Right lobe of liver (tissue), 6 donors: ENCODE data around the gene PIGT. TPM values are rescaled to one million over a fixed set of nuclear protein-coding genes. Genes with fewer than 3 reads are reported as not detected.

Source experiments
- ATAC-seq, 4 donors: fragments of 200-7000 bp; cut with Tn5 transposase; one replicate each; pipeline ENCODE4 v1.9.1; 2020; ENCODE audit warnings: mild to moderate bottlenecking in 4 of 4, moderate library complexity in 4 of 4
- DNase-seq, 3 donors: peaks; one replicate each; pipeline ENCODE4 v3.0.0-alpha.2; 2020
- H3K27ac ChIP-seq, 3 donors: fragments of 200-600 bp; one replicate each; pipeline ENCODE4 v1.8.0; 2022
- H3K27me3 ChIP-seq, 2 donors: fragments of 200-600 bp; one replicate each; pipeline ENCODE4 v1.8.0; 2022
- H3K36me3 ChIP-seq, 4 donors: fragments of 200-600 bp; sonication (generic) in 1 of 4; one replicate each; pipeline versions ENCODE4 v1.5.1 to v1.8.0; 2017 to 2022; ENCODE audit warnings: control low read depth in 1 of 4
- H3K4me1 ChIP-seq, 4 donors: fragments of 200-600 bp; sonication (generic) in 1 of 4; one replicate each; pipeline versions ENCODE4 v1.5.1 to v1.8.0; 2017 to 2022; ENCODE audit warnings: control low read depth in 1 of 4
- H3K4me3 ChIP-seq, 3 donors: fragments of 200-600 bp; one replicate each; pipeline ENCODE4 v1.8.0; 2022
- H3K9me3 ChIP-seq, 4 donors: fragments of 200-600 bp; sonication (generic) in 1 of 4; one replicate each; pipeline versions ENCODE4 v1.5.1 to v1.8.0; 2017 to 2022; ENCODE audit warnings: control low read depth in 1 of 4
- CTCF ChIP-seq, 4 donors: fragments of 200-600 bp in 3 of 4; fragments of 450-650 bp in 1 of 4; IDR thresholded peaks; one replicate each; pipeline versions ENCODE4 v1.5.1 to v1.8.0; 2016 to 2022; ENCODE audit warnings: antibody characterized with exemption in 4 of 4, mild to moderate bottlenecking in 2 of 4
- POLR2A ChIP-seq: fragments of 450-650 bp; IDR thresholded peaks from one replicate; pipeline ENCODE4 v1.6.1; 2017; ENCODE audit warnings: antibody characterized with exemption, mild to moderate bottlenecking
- WGBS: methylation state at CpG from one replicate; pipeline ENCODE4 v1.1.6; 2018; ENCODE audit warnings: low coverage, low lambda C conversion rate; ENCODE audit not compliant: insufficient coverage; ENCODE audit errors: missing lambda C conversion rate; 5-methylcytosine and 5-hydroxymethylcytosine counted together
- intact Hi-C, 2 donors: fragments of 100-400 bp; cut with DNase I; formaldehyde crosslinking; loops; one replicate each; pipeline versions ENCODE4 v1.11.2 to v1.14.1; 2022
- long read RNA-seq: library from polyadenylated mRNA; unstranded; transcript quantifications from one replicate; pipeline ENCODE4 v2.0.0, GENCODE V29; 2019
- total RNA-seq, 6 experiments: library from RNA; depleted of rRNA in 2 of 6; stranded (reverse); fragments of >200 nt in 2 of 6; fragmentation: NEBNext Ultra II Directional in 3 of 6; extraction: Animal tissue kit (Norgen Biotek cat#: 25700) in 3 of 6; gene quantifications; one replicate each; pipeline versions ENCODE4 v1.1.0 to v1.2.4, GENCODE V29; 2016 to 2023
- donor health status: DM: no; HTN: yes; CAD: no.
- donor health status: DM: no; HTN: no; CAD: no.
- donor health status: DM: no; HTN: no; CAD: no.
- donor health status: DM: no; HTN: yes; CAD: no.
- donor health status: DM: no; HTN: yes; CAD: no.

Gene PIGT
- total RNA-seq, result 10 to 100 TPM; 35.7 to 58.4 (median 40.5) TPM
- long read RNA-seq, partial matches to known transcripts, result 2 of 7 reads
- long read RNA-seq, other reads (novel, unspliced or antisense), result 1 of 7 reads

DNA sequence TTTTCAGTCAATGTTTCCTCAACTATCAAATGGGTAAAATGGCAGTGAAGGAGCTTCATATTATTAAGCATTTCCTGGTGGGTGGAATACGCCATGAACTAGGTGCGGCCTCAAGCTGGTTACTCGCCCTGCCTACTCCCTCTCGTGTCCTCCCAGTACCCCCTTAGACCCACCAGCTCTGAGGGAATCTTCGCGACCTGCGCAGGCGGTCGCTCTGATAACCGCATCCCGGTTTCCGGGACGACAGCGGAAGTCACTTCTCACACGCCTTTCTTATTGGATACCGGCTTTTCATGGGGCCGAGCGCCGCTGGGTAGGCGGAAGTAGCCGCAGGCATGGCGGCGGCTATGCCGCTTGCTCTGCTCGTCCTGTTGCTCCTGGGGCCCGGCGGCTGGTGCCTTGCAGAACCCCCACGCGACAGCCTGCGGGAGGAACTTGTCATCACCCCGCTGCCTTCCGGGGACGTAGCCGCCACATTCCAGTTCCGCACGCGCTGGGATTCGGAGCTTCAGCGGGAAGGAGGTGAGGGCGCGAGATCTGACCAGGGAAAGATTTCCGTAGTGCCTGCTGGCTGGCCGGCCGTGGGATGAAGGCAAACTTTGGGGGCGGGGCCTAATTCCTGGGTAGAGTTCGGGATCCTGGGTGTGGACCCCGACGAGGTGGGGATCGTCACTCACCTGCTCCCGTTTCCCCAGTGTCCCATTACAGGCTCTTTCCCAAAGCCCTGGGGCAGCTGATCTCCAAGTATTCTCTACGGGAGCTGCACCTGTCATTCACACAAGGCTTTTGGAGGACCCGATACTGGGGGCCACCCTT is at the start of gene PIGT:
TSS of gene PIGT (plus strand) at position 320 of the 816 bp plus-strand sequence. CDS start at position 336, 16 bp downstream.
- H3K27ac ChIP-seq, result peak within 1 kb of the TSS in 2 of 3 donors; percentile 21 to 57
- TF ChIP-seq CTCF (IDR thresholded peaks at IDR 0.05), result no peak
- TF ChIP-seq POLR2A, result peak; percentile 93
- peaks cover 0 to 15% (median 9%) of the 10 kb centered on the region in 4 donors for H3K36me3 ChIP-seq
- H3K4me1 ChIP-seq, result peaks cover 0 to 21% (median 6%) of the 10 kb centered on the region in 4 donors
- H3K4me3 ChIP-seq, result peak within 1 kb of the TSS; percentile 80 to 98 (median 83)
- no peaks in the 10 kb centered on the region for H3K27me3 ChIP-seq
- DNase-seq (peak; percentile 83 to 89 (median 87)), ATAC-seq (peak; percentile 91 to 95 (median 93))
- 2% methylated on average over 22 of the region's 52 CpGs for WGBS
- intact Hi-C loops, result no loop called here
- H3K9me3 ChIP-seq, result no peaks in the 10 kb centered on the region

GRCh38 chr20:45366192-45366591 is 49.7 kb upstream of the PIGT start:
- no peak for DNase-seq
- Histone ChIP-seq H3K9me3 (no peaks in the 10 kb centered on the region), H3K4me1 (peaks cover 0 to 22% (median 4%) of the 10 kb centered on the region in 4 donors), H3K27ac (no peak overlapping the region), H3K4me3 (no peak overlapping the region), H3K27me3 (no peaks in the 10 kb centered on the region), H3K36me3 (peaks cover 0 to 29% (median 10%) of the 10 kb centered on the region in 4 donors)
- intact Hi-C loops, result no loop called here
- TF ChIP-seq POLR2A (no peak), CTCF (IDR thresholded peaks at IDR 0.05) (no peak)
- 73% methylated on average over 1 of the region's 1 CpG for WGBS
- ATAC-seq, result no peak

- H3K4me3 ChIP-seq, result no peak overlapping the region
- intact Hi-C loops, result no loop called here
- DNase-seq (peak in 1 of 3 donors; percentile 10), ATAC-seq (no peak)
- TF ChIP-seq POLR2A (no peak), CTCF (IDR thresholded peaks at IDR 0.05) (no peak)
- WGBS, result 93% methylated on average over 8 of the region's 11 CpGs
- H3K27ac ChIP-seq, result no peak overlapping the region
- H3K27me3 ChIP-seq, result no peaks in the 10 kb centered on the region
- H3K9me3 ChIP-seq, result no peaks in the 10 kb centered on the region
- peaks cover 0 to 18% (median 4%) of the 10 kb centered on the region in 4 donors for H3K4me1 ChIP-seq
- peaks cover 0 to 29% (median 10%) of the 10 kb centered on the region in 4 donors for H3K36me3 ChIP-seq
Observed at GRCh38 chr20:45366631-45367030, 49.3 kb upstream of the PIGT start.

DNA sequence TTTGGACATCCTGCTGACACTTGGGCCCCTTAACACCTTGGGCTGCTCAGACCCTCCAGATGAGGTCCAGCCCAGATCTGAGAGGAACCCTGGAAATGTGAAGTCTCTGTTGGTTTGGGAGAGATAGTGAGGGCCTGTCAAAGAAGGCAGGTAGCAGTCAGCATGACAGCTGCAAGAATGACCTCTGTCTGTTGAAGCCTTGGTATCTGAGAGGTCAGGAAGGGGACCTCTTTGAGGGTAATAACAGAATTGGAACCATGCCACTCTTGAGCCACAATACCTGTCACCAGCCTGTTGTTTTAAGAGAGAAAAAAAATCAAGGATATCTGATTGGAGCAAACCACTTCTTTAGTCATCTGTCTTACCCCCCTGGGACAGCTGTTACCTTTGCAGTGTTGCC is 48.8 kb upstream of the PIGT start:
- DNase-seq, result no peak
- H3K36me3 ChIP-seq, result peaks cover 0 to 29% (median 10%) of the 10 kb centered on the region in 4 donors
- peaks cover 0 to 13% (median 4%) of the 10 kb centered on the region in 4 donors for H3K4me1 ChIP-seq
- no peak for ATAC-seq
- no peak overlapping the region for H3K4me3 ChIP-seq
- H3K27ac ChIP-seq, result no peak overlapping the region
- no peaks in the 10 kb centered on the region for H3K27me3 ChIP-seq
- intact Hi-C loops, result no loop called here
- TF ChIP-seq CTCF (IDR thresholded peaks at IDR 0.05), result no peak
- TF ChIP-seq POLR2A, result no peak
- no peaks in the 10 kb centered on the region for H3K9me3 ChIP-seq
